GM23248 (cell line): ENCODE measurements around the gene SMYD4. TPM values are rescaled to one million over a fixed set of nuclear protein-coding genes. Genes with fewer than 3 reads are reported as not detected.
"Not testable (repeated sequence)": the region's sequence is repeated elsewhere in the genome, so short reads cannot be mapped to it uniquely, and the experiment has no call there.

ENCODE experiments used
- DNase-seq: peaks from one replicate; pipeline ENCODE4 v3.0.0-alpha.2; 2015
- H2AFZ ChIP-seq: fragments of 200-600 bp; sonication (generic); 2 replicates; pipeline ENCODE4 v1.6.1; 2016; ENCODE audit warnings: antibody characterized with exemption
- H3F3A ChIP-seq: fragments of 200-600 bp; sonication (generic); 2 replicates; pipeline ENCODE4 v1.6.1; 2016; ENCODE audit warnings: mild to moderate bottlenecking, antibody characterized with exemption, mixed run types; ENCODE audit not compliant: insufficient read depth
- H3K27ac ChIP-seq: fragments of 200-600 bp; sonication (generic); 2 replicates; pipeline ENCODE4 v1.5.1; 2016; ENCODE audit warnings: mild to moderate bottlenecking
- H3K27me3 ChIP-seq: fragments of 200-600 bp; sonication (generic); replicated peaks from 2 replicates; pipeline ENCODE4 v1.6.1; 2016; ENCODE audit warnings: mild to moderate bottlenecking; ENCODE audit not compliant: insufficient read depth
- H3K36me3 ChIP-seq: fragments of 200-600 bp; sonication (generic); 2 replicates; pipeline ENCODE4 v1.6.1; 2016; ENCODE audit warnings: low read depth, mild to moderate bottlenecking
- H3K4me1 ChIP-seq: fragments of 200-600 bp; sonication (generic); 2 replicates; pipeline ENCODE4 v1.6.1; 2016; ENCODE audit warnings: mild to moderate bottlenecking; ENCODE audit not compliant: insufficient read depth
- H3K4me2 ChIP-seq: fragments of 200-600 bp; sonication (generic); one replicate; pipeline ENCODE4 v1.6.1; 2016; ENCODE audit warnings: mild to moderate bottlenecking; ENCODE audit not compliant: unreplicated experiment
- H3K4me3 ChIP-seq: fragments of 200-600 bp; sonication (generic); 2 replicates; pipeline ENCODE4 v1.5.1; 2016; ENCODE audit warnings: mild to moderate bottlenecking
- H3K79me2 ChIP-seq: fragments of 200-600 bp; sonication (generic); 2 replicates; pipeline ENCODE4 v1.6.1; 2016; ENCODE audit warnings: mild to moderate bottlenecking; ENCODE audit not compliant: insufficient read depth
- H3K9ac ChIP-seq: fragments of 200-600 bp; sonication (generic); 2 replicates; pipeline ENCODE4 v1.6.1; 2016; ENCODE audit warnings: mild to moderate bottlenecking
- H3K9me2 ChIP-seq: fragments of 200-600 bp; sonication (generic); 2 replicates; pipeline ENCODE4 v1.6.1; 2016; ENCODE audit warnings: mixed run types, mild to moderate bottlenecking, moderate library complexity; ENCODE audit not compliant: insufficient read depth
- H3K9me3 ChIP-seq: fragments of 200-600 bp; sonication (generic); one replicate; pipeline ENCODE4 v1.6.1; 2017; ENCODE audit warnings: low read depth
- H4K20me1 ChIP-seq: fragments of 200-600 bp; sonication (generic); 2 replicates; pipeline ENCODE4 v1.6.0; 2016; ENCODE audit not compliant: insufficient read depth
- EZH2 ChIP-seq: fragments of 200-600 bp; sonication (generic); IDR thresholded peaks from 2 replicates; pipeline ENCODE4 v1.6.1; 2018; ENCODE audit warnings: antibody characterized with exemption, mild to moderate bottlenecking; ENCODE audit not compliant: insufficient read depth, poor library complexity, severe bottlenecking
- EZH2phosphoT487 ChIP-seq: fragments of 200-600 bp; sonication (generic); IDR thresholded peaks from 2 replicates; pipeline ENCODE4 v1.6.1; 2018; ENCODE audit warnings: antibody characterized with exemption, moderate library complexity, mild to moderate bottlenecking, low read depth; ENCODE audit not compliant: insufficient read depth
- WGBS, 2 experiments: methylation state at CpG; one replicate each; pipeline ENCODE4 v1.1.6; 2015 to 2017; ENCODE audit warnings: low lambda C conversion rate in 2 of 2, low coverage in 1 of 2; ENCODE audit errors: missing lambda C conversion rate in 2 of 2; 5-methylcytosine and 5-hydroxymethylcytosine counted together
- in situ Hi-C: fragments of 300-500 bp; cut with MboI; formaldehyde crosslinking; loops from 2 replicates; pipeline ENCODE4 v1.15.0; 2020
- polyA plus RNA-seq: library from polyadenylated mRNA; unstranded; fragments of >200 nt; fragmentation: Nextera tagmentation; extraction: Ambion mirVana; gene quantifications from 2 replicates; pipeline ENCODE4 v1.2.1, GENCODE V29; 2016
- total RNA-seq: library from RNA; depleted of rRNA; stranded (reverse); fragments of >200 nt; shearing (Covaris generic); gene quantifications from 2 replicates; pipeline ENCODE4 v1.2.3, GENCODE V29; 2014

Gene SMYD4
- total and polyA plus RNA-seq, 2 experiments from 2014 or later, result 3.6 to 7.5 TPM

- 82 to 91% methylated on average over 11 of the region's 11 CpGs for WGBS, 2 experiments
These were observed 31.3 kb upstream of the SMYD4 start for GRCh38 chr17:1860978-1861377.

DNA sequence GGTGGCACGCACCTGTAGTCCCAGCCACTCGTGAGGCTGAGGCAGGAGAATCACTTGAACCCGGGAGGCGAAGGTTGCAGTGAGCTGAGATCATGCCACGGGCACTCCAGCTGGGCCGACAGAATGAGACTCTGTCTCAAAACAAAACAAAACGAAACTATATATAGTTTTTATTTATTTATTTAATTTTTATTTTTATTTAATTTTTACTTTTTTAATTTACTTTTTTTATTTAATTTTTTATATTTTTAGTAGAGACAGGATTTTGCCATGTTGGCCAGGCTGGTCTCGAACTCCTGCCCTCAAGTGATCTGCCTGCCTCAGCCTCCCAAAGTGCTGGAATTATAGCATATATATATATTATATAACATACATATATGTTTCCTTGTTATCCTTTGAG is 26.8 kb upstream of the SMYD4 start:
- H3K4me1 ChIP-seq, H3K79me2 ChIP-seq, H3K9ac ChIP-seq, in situ Hi-C loops, H3F3A ChIP-seq, DNase-seq, H3K4me3 ChIP-seq, H3K27me3 ChIP-seq, H2AFZ ChIP-seq, H3K9me3 ChIP-seq, H3K9me2 ChIP-seq, H4K20me1 ChIP-seq, H3K4me2 ChIP-seq, H3K27ac ChIP-seq: not testable (repeated sequence)
- H3K36me3 ChIP-seq, result peaks cover 31% of the 10 kb centered on the region
- WGBS, 2 experiments, result 86 to 88% methylated on average over 8 of the region's 8 CpGs

More at GRCh38 chr17:1860978-1861377, 31.3 kb upstream of the SMYD4 start:
- no peak for TF ChIP-seq EZH2phosphoT487
- no peak for TF ChIP-seq EZH2
- H3K9ac ChIP-seq, result no peak overlapping the region
- H3K79me2 ChIP-seq, result no peaks in the 10 kb centered on the region
- H3K4me1 ChIP-seq, result no peaks in the 10 kb centered on the region
- no peaks in the 10 kb centered on the region for H3K9me3 ChIP-seq
- no peak overlapping the region for H3K27ac ChIP-seq
- H3K9me2 ChIP-seq, result no peaks in the 10 kb centered on the region
- H3K4me2 ChIP-seq, result no peak overlapping the region
- no peaks in the 10 kb centered on the region for H3K27me3 ChIP-seq
- H2AFZ ChIP-seq, result no peak overlapping the region
- H3K36me3 ChIP-seq, result peaks cover 4% of the 10 kb centered on the region; the same call in 1 of the 2 replicates
- no peaks in the 10 kb centered on the region for H4K20me1 ChIP-seq
- DNase-seq, result no peak
- in situ Hi-C loops, result no loop called here
- no peak overlapping the region for H3K4me3 ChIP-seq
- no peaks in the 10 kb centered on the region for H3F3A ChIP-seq

GRCh38 chr17:1853698-1854097 is 24.0 kb upstream of the SMYD4 start:
- Histone ChIP-seq H3K36me3 (peaks cover 36% of the 10 kb centered on the region), H3K4me3 (no peak overlapping the region), H3K9ac (no peak overlapping the region), H4K20me1 (no peaks in the 10 kb centered on the region), H3K27me3 (no peaks in the 10 kb centered on the region), H3K9me3 (no peaks in the 10 kb centered on the region), H3K27ac (no peak overlapping the region), H3K9me2 (no peaks in the 10 kb centered on the region), H3K79me2 (no peaks in the 10 kb centered on the region), H3F3A (no peaks in the 10 kb centered on the region; the same call in 1 of the 2 replicates), H2AFZ (no peak overlapping the region), H3K4me2 (no peak overlapping the region), H3K4me1 (peaks cover 3% of the 10 kb centered on the region; the same call in 1 of the 2 replicates)
- in situ Hi-C loops, result no loop called here
- 93 to 97% methylated on average over 3 of the region's 3 CpGs for WGBS, 2 experiments
- DNase-seq, result no peak
- TF ChIP-seq EZH2phosphoT487 (no peak), EZH2 (no peak)

- no peak overlapping the region for H2AFZ ChIP-seq
These were observed 22.6 kb upstream of the SMYD4 start for GRCh38 chr17:1852327-1852726.

DNA sequence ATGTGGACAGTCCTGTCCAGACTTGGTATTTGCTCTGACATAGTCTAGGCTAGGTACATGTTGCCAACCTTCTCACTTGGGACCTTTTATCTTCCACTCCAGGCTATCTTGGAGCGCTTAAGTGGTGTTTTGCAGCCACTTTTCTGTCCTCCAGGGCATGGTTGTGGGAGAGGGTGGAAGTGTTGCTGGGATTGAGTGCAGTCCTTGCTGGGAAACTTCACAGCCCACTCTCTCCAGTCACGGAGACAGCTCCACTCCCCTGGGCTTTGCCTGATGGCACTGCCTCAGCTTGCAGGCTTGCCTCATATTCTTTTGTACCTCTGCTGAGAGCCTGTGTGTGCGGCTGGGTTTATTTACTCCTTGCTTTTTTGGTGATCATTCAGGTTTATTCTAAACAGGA is 17.5 kb upstream of the SMYD4 start:
- Histone ChIP-seq H3K9me3 (no peaks in the 10 kb centered on the region), H4K20me1 (no peaks in the 10 kb centered on the region), H3K4me1 (peaks cover 3% of the 10 kb centered on the region; the same call in 1 of the 2 replicates), H3K9ac (no peak overlapping the region), H3K79me2 (peaks cover 10% of the 10 kb centered on the region), H3K36me3 (peaks cover 31% of the 10 kb centered on the region), H2AFZ (no peak overlapping the region), H3K27ac (no peak overlapping the region), H3F3A (no peaks in the 10 kb centered on the region; the same call in 1 of the 2 replicates), H3K9me2 (no peaks in the 10 kb centered on the region), H3K4me2 (no peak overlapping the region), H3K4me3 (no peak overlapping the region), H3K27me3 (no peaks in the 10 kb centered on the region)
- 83 to 88% methylated on average over 3 of the region's 3 CpGs for WGBS, 2 experiments
- in situ Hi-C loops, result no loop called here
- DNase-seq, result no peak
- TF ChIP-seq EZH2 (no peak), EZH2phosphoT487 (no peak)

More at GRCh38 chr17:1852327-1852726, 22.6 kb upstream of the SMYD4 start:
- Histone ChIP-seq H4K20me1 (no peaks in the 10 kb centered on the region), H3K9ac (no peak overlapping the region), H3K4me3 (no peak overlapping the region), H3K27me3 (no peaks in the 10 kb centered on the region), H3K36me3 (peaks cover 38% of the 10 kb centered on the region), H3K9me2 (no peaks in the 10 kb centered on the region), H3K9me3 (no peaks in the 10 kb centered on the region), H3K79me2 (no peaks in the 10 kb centered on the region), H3K4me1 (peaks cover 3% of the 10 kb centered on the region; the same call in 1 of the 2 replicates), H3K27ac (no peak overlapping the region), H3K4me2 (no peak overlapping the region), H3F3A (no peaks in the 10 kb centered on the region; the same call in 1 of the 2 replicates)
- DNase-seq, result no peak
- TF ChIP-seq EZH2phosphoT487 (no peak), EZH2 (no peak)
- 73 to 75% methylated on average over 6 of the region's 6 CpGs for WGBS, 2 experiments
- in situ Hi-C loops, result no loop called here
